Measurements from ENCODE around the gene KCP.

Gene KCP

GRCh38 chr7:128830231-128831177, 80.0 kb downstream of the KCP start, which contains the start of gene FLNC:
FLNC (plus strand) TSS chr7:128830406; CDS start chr7:128830638, 232 bp downstream.
- no peak for DNase-seq (ENCODE audit: low read depth in 2 of 3, low spot score in 2 of 3)

GRCh38 chr7:128829391-128830166, 80.9 kb downstream of the KCP start:
- DNase-seq (ENCODE audit: low read depth in 2 of 3, low spot score in 2 of 3) = no peak

- no peak for DNase-seq (ENCODE audit: low read depth in 2 of 3, low spot score in 2 of 3)
Measured at GRCh38 chr7:128827971-128828711, 82.4 kb downstream of the KCP start.

GRCh38 chr7:128827248-128827958, 83.1 kb downstream of the KCP start:
- DNase-seq (ENCODE audit: low read depth in 2 of 3, low spot score in 2 of 3) = no peak

- no peak for DNase-seq (ENCODE audit: low read depth in 2 of 3, low spot score in 2 of 3)
Measured at GRCh38 chr7:128826916-128827247, 83.6 kb downstream of the KCP start.

Data from activated CD8-positive, alpha-beta memory T cell treated with anti-CD3 and anti-CD28 coated beads for 48 hours (primary cell).